ENCODE measurements around the gene WDR17.

Gene WDR17

DNA sequence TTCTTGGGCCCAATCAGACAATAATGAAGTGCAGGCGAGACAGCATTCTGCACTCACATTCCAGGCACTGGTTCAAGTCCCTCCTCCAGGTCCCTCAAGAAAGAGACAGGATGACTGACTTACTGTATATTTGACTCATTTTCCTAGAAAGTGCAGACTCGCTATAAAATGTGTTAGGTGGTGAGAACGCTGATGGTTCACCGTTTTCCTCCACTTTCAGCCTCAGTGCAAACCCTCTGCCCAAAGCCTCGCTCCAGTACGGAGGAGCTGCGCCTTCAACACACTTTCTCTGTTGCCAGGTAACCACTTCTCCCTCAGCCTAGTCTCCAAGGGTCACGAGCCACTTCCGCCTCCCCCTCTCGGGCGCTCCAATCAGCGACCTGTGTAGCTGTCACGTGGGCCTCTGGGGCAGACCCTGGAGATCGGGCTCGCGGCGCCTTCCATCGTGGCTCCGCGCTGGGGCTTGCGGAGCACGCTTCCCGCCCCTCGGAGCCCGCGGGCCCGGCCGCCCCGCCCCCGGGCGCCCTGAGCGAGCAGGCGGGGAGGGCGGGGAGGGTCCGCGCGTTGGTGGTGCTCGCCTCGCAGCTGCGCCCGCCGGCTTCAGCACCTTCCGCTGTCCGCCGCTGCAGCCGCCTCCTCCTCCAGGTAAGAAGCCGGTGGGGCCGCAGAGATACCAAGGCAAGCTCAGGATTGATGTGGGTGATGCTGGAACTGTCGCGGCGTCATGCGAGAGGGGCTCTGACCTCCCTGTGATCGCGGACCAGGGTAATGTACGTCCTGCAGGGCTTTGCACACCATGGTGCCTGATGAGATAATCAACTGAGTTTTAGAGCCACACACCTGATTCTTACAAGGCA, at the start of gene WDR17:
Gene WDR17, plus strand, starts transcription at position 407 of the 857 bp plus-strand sequence. CDS start 45,740 bp downstream, outside the sequence.
- DNase-seq = peak; percentile 12

DNA sequence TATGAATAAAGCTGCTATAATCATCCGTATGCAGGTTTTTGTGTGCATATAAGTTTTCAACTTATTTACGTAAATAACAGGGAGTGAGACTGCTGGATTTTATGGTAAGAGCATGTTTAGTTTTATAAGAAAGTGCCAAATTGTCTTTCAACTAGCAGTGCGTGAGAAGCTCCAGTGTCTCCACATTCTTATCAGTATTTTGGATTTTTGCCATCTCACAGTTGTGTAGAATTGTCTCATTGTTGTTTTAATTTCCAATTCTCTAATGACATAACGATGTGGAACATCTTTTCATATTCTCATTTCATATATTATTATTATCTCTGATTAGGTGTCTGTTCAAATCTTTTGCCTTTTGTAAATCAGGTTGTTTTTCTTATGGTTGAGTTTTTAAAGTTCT, 49.0 kb upstream of the WDR17 start:
- no peak for DNase-seq

- no peak for DNase-seq
These were observed 45.1 kb upstream of the WDR17 start for GRCh38 chr4:176020481-176021085.

- DNase-seq = no peak
These were observed 35.2 kb upstream of the WDR17 start for GRCh38 chr4:176030391-176030790.

DNA sequence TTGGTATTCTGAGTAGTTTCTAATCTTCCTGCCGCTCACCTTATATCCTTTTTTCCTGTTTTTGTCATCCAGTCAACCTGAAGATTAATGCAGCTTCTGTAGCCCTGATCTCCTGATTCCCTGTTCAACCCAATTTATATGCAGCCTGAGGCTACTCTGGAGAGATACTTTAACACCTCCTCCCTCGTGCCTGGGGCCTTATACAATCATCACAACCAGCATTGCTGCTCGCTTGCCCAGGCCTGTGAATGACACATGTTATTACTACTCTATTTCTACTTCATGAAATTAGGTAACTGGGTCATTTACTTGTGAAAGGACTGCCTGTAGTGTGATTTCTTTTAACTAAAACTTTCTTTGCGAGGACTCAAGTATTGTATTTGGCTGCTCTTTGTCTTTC, 33.7 kb upstream of the WDR17 start:
- DNase-seq = no peak

DNA sequence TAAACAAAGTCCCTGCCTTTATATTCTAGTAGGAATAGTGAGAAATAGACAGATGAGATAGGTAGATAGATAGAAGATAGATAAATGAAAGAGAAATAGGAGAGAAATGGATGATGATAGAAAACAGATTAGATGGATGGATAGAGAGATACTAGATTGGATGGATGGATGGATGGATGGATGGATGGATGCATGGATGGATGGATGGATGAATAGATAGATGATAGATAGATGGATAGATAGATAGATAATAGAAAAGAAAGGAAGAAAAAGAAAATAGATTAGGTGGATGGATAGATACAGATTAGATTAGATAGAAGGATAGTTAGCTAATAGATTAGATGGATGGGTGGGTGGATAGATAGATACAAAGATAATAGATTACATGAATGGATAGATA, 33.2 kb upstream of the WDR17 start:
- DNase-seq = no peak

- DNase-seq = no peak
These were observed 31.1 kb upstream of the WDR17 start for GRCh38 chr4:176034499-176034898.

DNA sequence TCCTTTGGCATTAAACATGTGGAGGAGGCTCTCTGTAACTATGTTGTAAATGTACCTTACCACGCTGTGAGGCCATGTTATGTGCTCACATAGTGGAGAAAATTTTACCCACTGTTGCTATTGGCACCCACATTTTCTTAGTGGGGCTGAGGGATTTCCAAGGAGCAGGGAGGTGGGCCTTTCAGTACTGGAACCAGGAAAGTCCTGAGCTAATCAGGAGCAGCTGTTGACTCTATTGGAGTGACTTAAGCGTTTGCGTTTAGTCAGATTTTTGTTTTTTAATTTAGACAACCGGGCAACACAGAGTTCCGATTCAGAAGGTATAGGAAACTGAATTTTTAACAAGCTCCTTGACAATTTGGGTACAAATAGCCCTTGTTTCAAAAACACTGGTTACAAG, 30.7 kb upstream of the WDR17 start:
- no peak for DNase-seq

DNA sequence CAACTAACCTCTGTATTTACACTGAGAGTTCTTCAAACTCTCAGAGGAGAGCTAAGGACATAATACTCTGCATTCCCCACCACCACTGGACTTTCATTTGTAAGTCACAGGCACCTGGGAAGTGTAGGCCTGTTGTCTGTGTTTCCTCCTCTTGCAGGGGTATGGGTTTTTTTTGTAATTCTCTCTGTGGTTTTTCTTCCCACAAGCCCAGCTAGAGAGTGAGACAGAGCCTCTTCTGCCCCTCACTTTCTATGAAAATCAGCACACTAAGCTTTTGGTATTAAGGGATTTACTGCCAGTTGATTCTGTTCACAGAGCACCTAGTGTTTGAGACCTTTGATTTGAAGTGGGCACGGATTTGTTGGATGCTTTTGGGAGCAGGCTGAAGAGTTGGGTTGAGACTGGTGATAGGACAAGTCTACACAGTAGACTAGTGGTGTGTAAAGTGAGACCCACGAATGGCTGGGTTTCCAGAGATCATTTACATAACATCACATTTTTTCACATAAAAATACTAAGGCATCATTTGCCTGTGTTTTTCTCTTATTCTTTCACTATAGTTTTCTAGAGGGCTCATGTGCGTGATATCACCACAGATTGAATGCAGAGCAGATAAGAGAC, 28.9 kb upstream of the WDR17 start:
- DNase-seq = no peak

DNA sequence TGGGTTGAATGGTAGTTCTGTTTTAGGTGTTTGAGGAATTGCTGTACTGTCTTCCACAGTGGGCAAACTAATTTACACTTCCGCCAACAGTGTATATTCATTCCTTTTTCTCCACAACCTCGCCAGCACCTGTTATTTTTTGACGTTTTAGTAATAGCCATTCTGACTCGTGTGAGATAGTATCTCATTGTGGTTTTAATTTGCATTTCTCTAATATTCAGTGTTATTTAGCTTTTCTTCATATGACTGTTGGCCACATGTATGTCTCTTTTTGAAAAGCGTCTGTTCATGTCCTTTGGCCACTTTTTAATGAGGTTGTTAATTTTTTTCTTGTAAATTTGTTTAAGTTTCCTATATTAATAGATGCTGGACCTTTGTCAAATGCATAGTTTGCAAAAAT, 26.9 kb upstream of the WDR17 start:
- no peak for DNase-seq

DNA sequence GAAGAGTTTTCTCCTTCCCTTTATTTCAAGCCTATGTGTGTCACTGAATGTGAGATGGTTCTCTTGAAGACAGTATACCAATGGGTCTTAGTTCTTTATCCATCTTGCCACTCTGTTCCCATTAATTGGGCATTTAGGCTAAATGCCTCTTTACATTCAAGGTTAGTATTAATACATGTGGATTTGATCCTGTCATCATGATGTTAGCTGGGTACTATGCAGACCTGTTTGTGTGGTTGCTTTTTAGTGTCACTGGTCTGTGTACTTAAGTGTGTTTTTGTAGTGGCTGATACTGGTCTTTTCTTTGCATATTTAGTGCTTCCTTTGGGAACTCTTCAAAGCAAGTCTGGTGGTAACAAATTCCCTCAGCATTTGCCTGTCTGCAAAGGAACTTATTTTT, 23.4 kb upstream of the WDR17 start:
- no peak for DNase-seq

GRCh38 chr4:176043838-176044588, 21.6 kb upstream of the WDR17 start:
- no peak for DNase-seq

GRCh38 chr4:176044589-176044951, 21.1 kb upstream of the WDR17 start:
- no peak for DNase-seq

GRCh38 chr4:176048631-176049030, 17.0 kb upstream of the WDR17 start:
- DNase-seq = no peak

DNA sequence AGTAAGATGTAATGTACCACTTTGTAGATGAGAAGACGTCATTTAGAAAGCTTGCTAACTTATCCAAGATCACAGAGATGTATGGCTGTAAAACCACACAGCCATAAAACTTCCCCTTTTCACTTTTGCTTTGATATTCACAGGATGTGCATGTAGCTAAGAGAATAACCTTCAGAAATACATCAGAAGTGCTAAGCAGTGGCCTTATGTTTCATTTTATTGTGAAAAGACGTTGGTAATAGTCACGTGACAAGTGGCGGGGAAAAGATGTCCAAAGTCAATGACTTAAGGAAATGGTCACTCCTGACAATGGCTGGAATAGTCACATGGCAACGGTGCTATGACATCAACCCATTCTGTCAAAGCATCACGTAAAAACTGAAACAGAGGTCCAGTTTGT, 12.9 kb upstream of the WDR17 start:
- no peak for DNase-seq

DNA sequence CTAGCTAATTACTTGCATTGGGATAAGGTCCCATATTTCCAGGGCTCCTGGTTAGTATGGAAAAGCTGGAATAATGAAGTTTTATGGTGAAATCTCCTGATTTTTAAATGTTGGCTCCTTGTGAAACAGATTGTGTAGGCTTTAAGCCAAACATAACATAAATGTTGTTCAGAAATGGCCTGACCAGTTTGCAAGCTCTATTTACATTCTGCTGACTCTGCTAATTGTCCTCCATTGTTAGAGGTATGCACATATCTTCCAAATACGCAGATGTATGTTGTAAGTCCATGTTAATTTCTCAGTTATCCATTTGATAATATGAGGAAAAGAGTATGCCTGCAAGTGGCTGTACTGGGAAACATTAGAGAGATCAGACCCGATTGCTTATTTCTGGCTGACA, 11.9 kb upstream of the WDR17 start:
- DNase-seq = no peak

DNA sequence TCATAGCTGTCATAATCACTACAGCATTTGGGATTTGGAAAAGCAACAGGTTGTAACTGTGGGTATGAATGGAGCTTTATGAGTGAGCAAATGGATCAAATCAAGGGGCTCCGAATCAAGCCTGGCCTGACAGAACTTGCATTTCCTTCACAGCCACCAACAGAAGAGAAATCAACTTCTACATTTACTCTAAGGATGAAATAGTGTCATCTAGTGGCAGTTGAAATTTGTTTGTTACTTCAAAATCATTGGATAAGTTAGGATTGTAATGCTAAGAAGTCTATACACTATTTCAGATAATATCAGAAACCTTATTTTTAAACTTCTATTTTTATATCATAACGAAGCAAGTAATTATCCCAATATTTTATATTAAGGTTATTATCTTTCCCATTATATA, 10.7 kb upstream of the WDR17 start:
- no peak for DNase-seq

DNA sequence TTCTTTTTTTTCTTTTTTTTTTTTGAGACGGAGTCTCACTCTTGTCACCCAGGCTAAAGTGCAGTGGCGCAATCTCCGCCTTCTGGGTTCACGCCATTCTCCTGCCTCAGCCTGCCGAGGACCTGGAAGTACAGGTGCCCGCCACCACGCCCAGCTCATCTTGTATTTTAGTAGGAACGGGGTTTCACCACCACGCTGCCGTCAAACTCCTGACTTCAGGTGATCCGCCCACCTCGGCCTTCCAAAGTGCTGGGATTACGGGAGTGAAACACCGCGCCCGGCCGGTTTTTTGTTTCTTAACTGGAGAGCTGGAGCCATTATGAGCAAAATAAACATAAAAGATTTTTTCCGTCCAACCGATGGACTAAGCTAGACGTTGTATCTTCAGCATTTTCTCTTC, 1.9 kb upstream of the WDR17 start:
- DNase-seq = no peak

- DNase-seq = no peak
These were observed 1.1 kb upstream of the WDR17 start for GRCh38 chr4:176064539-176064938.

DNA sequence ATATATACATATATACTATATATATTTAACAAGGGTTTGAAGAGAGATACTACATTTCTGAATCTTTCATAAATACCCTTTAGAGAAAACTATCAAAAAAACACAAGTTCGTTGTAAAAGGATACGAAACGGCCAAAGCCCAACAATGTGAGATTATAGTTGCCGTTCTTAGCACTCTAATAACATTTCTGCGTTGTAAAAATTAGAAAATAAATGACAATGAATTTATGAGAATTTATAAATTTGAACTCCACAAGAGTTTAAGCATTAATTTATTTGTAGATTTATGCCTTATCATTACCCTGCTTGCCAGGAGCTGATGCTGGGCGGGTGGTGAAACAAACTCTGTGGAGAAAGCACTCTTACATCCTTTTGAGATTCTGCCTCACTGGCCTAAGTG, 1.1 kb downstream of the WDR17 start:
- DNase-seq = no peak

GRCh38 chr4:176077561-176077960, 11.9 kb downstream of the WDR17 start:
- no peak for DNase-seq

GRCh38 chr4:176084769-176085168, 19.1 kb downstream of the WDR17 start:
- DNase-seq = no peak

DNA sequence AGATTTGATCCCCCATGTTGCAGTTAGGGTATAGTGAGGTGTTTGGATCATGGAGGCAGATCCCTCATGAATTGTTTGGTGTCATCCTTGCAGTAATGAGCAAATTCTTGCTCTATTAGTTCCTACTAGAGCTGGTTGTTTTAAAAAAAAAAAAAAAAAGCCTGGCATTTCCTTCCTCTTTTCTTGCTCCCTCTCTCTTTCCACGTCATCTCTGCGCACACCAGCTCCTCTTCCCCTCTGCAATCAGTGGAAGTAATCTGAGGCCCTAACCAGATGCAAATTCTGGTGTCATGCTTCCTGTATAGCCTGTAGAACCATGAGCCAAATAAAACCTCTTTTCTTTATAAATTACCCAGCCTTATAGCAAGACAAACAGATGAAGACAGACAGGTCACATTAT, 24.5 kb downstream of the WDR17 start:
- no peak for DNase-seq

GRCh38 chr4:176099314-176099713, 33.7 kb downstream of the WDR17 start:
- no peak for DNase-seq

Data from GOT3 (cell line).